ENCODE measurements around the gene MLLT11.
A peak's percentile ranks its signal among the peaks of the same experiment; 100 is the strongest.
"Not testable (repeated sequence)": the region's sequence is repeated elsewhere in the genome, so short reads cannot be mapped to it uniquely, and the experiment has no call there.

MLLT11 gene

GRCh38 chr1:151067185-151067584 lies 7.0 kb downstream of the MLLT11 start:
- H3K4me3 ChIP-seq (ENCODE audit: low read depth, low read length), result no peak overlapping the region
- no peak for DNase-seq (ENCODE audit: low read depth)
- TF ChIP-seq POLR2A (IDR thresholded peaks at IDR 0.05; ENCODE audit: extremely low read depth, insufficient read length) (no peak), MAX (IDR thresholded peaks at IDR 0.05; ENCODE audit: low read depth, low read length) (no peak), CTCF (IDR thresholded peaks at IDR 0.05; ENCODE audit: low read depth, low read length) (no peak), MYC (IDR thresholded peaks at IDR 0.05; ENCODE audit: low read depth, low read length) (no peak)

- TF ChIP-seq POLR2A (IDR thresholded peaks at IDR 0.05; ENCODE audit: extremely low read depth, insufficient read length) (no peak), MAX (IDR thresholded peaks at IDR 0.05; ENCODE audit: low read depth, low read length) (no peak), MYC (IDR thresholded peaks at IDR 0.05; ENCODE audit: low read depth, low read length) (no peak), CTCF (IDR thresholded peaks at IDR 0.05; ENCODE audit: low read depth, low read length) (no peak)
- no peak overlapping the region for H3K4me3 ChIP-seq (ENCODE audit: low read depth, low read length)
- DNase-seq (ENCODE audit: low read depth), result no peak
Observed at GRCh38 chr1:151069103-151069486, 8.9 kb downstream of the MLLT11 start.

- DNase-seq (ENCODE audit: low read depth), result peak; percentile 95
- TF ChIP-seq CTCF (IDR thresholded peaks at IDR 0.05; ENCODE audit: low read depth, low read length) (peak; percentile 70), MAX (IDR thresholded peaks at IDR 0.05; ENCODE audit: low read depth, low read length) (peak; percentile 69), MYC (IDR thresholded peaks at IDR 0.05; ENCODE audit: low read depth, low read length) (no peak; the same call in 1 of the 2 replicates), POLR2A (IDR thresholded peaks at IDR 0.05; ENCODE audit: extremely low read depth, insufficient read length) (peak; percentile 89)
- peak within 1 kb of the TSS; percentile 90 for H3K4me3 ChIP-seq (ENCODE audit: low read depth, low read length)
Observed at GRCh38 chr1:151070474-151071276, 10.5 kb downstream of the MLLT11 start, which contains the start of gene GABPB2. Gene GABPB2, plus strand, starts transcription at chr1:151070761. Its CDS starts 17,429 bp downstream, at chr1:151088190.

GRCh38 chr1:151072224-151072623 lies 12.0 kb downstream of the MLLT11 start:
- TF ChIP-seq CTCF (IDR thresholded peaks at IDR 0.05; ENCODE audit: low read depth, low read length) (no peak), MAX (IDR thresholded peaks at IDR 0.05; ENCODE audit: low read depth, low read length) (no peak), POLR2A (IDR thresholded peaks at IDR 0.05; ENCODE audit: extremely low read depth, insufficient read length) (no peak), MYC (IDR thresholded peaks at IDR 0.05; ENCODE audit: low read depth, low read length) (no peak)
- DNase-seq (ENCODE audit: low read depth), result no peak
- H3K4me3 ChIP-seq (ENCODE audit: low read depth, low read length), result no peak overlapping the region

GRCh38 chr1:151085953-151086559 lies 25.9 kb downstream of the MLLT11 start:
- TF ChIP-seq POLR2A (IDR thresholded peaks at IDR 0.05; ENCODE audit: extremely low read depth, insufficient read length) (no peak), MAX (IDR thresholded peaks at IDR 0.05; ENCODE audit: low read depth, low read length) (no peak), MYC (IDR thresholded peaks at IDR 0.05; ENCODE audit: low read depth, low read length) (no peak), CTCF (IDR thresholded peaks at IDR 0.05; ENCODE audit: low read depth, low read length) (no peak)
- H3K4me3 ChIP-seq (ENCODE audit: low read depth, low read length), result no peak overlapping the region
- no peak for DNase-seq (ENCODE audit: low read depth)

- not testable (repeated sequence) for H3K4me3 ChIP-seq (ENCODE audit: low read depth, low read length); DNase-seq (ENCODE audit: low read depth)
Observed at GRCh38 chr1:151097426-151097825, 37.2 kb downstream of the MLLT11 start.
